SK-N-SH (cell line): ENCODE measurements around the gene EEF1AKMT3. TPM values are rescaled to one million over a fixed set of nuclear protein-coding genes. Genes with fewer than 3 reads are reported as not detected.

Experiments used
- CTCF ChIA-PET: fragments of 300-600, 350-600 bp; formaldehyde crosslinking; extraction: SDS; loops from one replicate; lab custom pipeline; 2021; lab: Yijun Ruan, JAX
- POLR2A ChIA-PET: fragments of 350-600 bp; sonication (Branson Sonifier 250); formaldehyde crosslinking; extraction: SDS; loops from one replicate; lab custom pipeline; 2020; ENCODE audit warnings: antibody characterized with exemption, inconsistent platforms; lab: Yijun Ruan, JAX
- DNase-seq: peaks from one replicate; pipeline ENCODE4 v3.0.0; 2012
- H2AFZ ChIP-seq: fragments of 200-600 bp; sonication (generic); 2 replicates; pipeline ENCODE4 v1.8.1; 2016; ENCODE audit warnings: antibody characterized with exemption, mild to moderate bottlenecking, low read depth
- H3F3A ChIP-seq: fragments of 200-600 bp; sonication (generic); replicated peaks from 2 replicates; pipeline ENCODE3; 2016; ENCODE audit warnings: antibody characterized with exemption, mild to moderate bottlenecking; ENCODE audit not compliant: insufficient read depth
- H3K27ac ChIP-seq, 2 experiments: fragments of 200-500 bp in 1 of 2; fragments of 200-600 bp in 1 of 2; sonication (Bioruptor generic) in 1 of 2; sonication (generic), shearing (Covaris generic) in 1 of 2; 2 replicates each; pipeline versions ENCODE4 v1.5.1 to v1.6.1; 2014 to 2016; ENCODE audit warnings: low read depth in 2 of 2, inconsistent platforms in 1 of 2, low read length in 1 of 2, mild to moderate bottlenecking in 1 of 2, mixed read lengths in 1 of 2
- H3K27me3 ChIP-seq: fragments of 200-600 bp; sonication (generic), shearing (Covaris generic); 2 replicates; pipeline ENCODE4 v1.6.1; 2016; ENCODE audit warnings: mixed run types; ENCODE audit not compliant: insufficient read depth
- H3K36me3 ChIP-seq, 2 experiments: fragments of 200-500 bp in 1 of 2; fragments of 200-600 bp in 1 of 2; sonication (Bioruptor generic) in 1 of 2; sonication (generic) in 1 of 2; replicated peaks in 1 of 2; 2 replicates each; pipeline versions ENCODE3 to v1.5.1; 2014 to 2016; ENCODE audit warnings: low read length in 1 of 2, mild to moderate bottlenecking in 1 of 2; ENCODE audit not compliant: insufficient read depth in 2 of 2, control insufficient read depth in 1 of 2
- H3K4me1 ChIP-seq, 2 experiments: fragments of 200-500 bp in 1 of 2; fragments of 200-600 bp in 1 of 2; sonication (Bioruptor generic) in 1 of 2; sonication (generic), shearing (Covaris generic) in 1 of 2; 2 replicates each; pipeline versions ENCODE4 v1.5.1 to v1.6.1; 2014 to 2016; ENCODE audit warnings: low read depth in 1 of 2, low read length in 1 of 2, mixed run types in 1 of 2; ENCODE audit not compliant: insufficient read depth in 2 of 2, control insufficient read depth in 1 of 2
- H3K4me2 ChIP-seq: fragments of 200-600 bp; sonication (generic), shearing (Covaris generic); 2 replicates; pipeline ENCODE4 v1.6.1; 2017; ENCODE audit warnings: mixed run types
- H3K4me3 ChIP-seq, 2 experiments: fragments of 200-500 bp in 1 of 2; fragments of 200-600 bp in 1 of 2; sonication (Bioruptor generic) in 1 of 2; sonication (generic), shearing (Covaris generic) in 1 of 2; 2 replicates each; pipeline versions ENCODE4 v1.5.1 to v1.8.1; 2014 to 2016; ENCODE audit warnings: low read depth in 2 of 2, inconsistent platforms in 1 of 2, low read length in 1 of 2, mild to moderate bottlenecking in 1 of 2, mixed read lengths in 1 of 2, moderate library complexity in 1 of 2
- H3K79me2 ChIP-seq: fragments of 200-600 bp; sonication (generic); 2 replicates; pipeline ENCODE4 v1.8.1; 2017; ENCODE audit warnings: mild to moderate bottlenecking; ENCODE audit not compliant: insufficient read depth
- H3K9ac ChIP-seq: fragments of 200-600 bp; sonication (generic); 2 replicates; pipeline ENCODE4 v1.6.1; 2017; ENCODE audit warnings: mixed run types
- H3K9me2 ChIP-seq: fragments of 200-600 bp; sonication (generic); 2 replicates; pipeline ENCODE4 v1.6.1; 2017; ENCODE audit warnings: mixed run types
- H3K9me3 ChIP-seq: fragments of 200-600 bp; sonication (generic); 2 replicates; pipeline ENCODE4 v1.6.1; 2017; ENCODE audit warnings: mixed run types, mild to moderate bottlenecking, moderate library complexity
- H4K20me1 ChIP-seq: fragments of 200-600 bp; sonication (generic); 2 replicates; pipeline ENCODE4 v1.6.1; 2017; ENCODE audit warnings: mild to moderate bottlenecking, mixed run types; ENCODE audit not compliant: insufficient read depth
- EP300 ChIP-seq, 2 experiments: IDR thresholded peaks; 2 replicates each; pipeline versions ENCODE4 v1.4.0 to v1.6.1; 2012; ENCODE audit warnings: borderline replicate concordance in 1 of 2, low read depth in 1 of 2, low read length in 1 of 2
- FOSL2 ChIP-seq: IDR thresholded peaks from 2 replicates; pipeline ENCODE4 v1.4.0; 2012; ENCODE audit warnings: low read depth, mild to moderate bottlenecking, moderate library complexity, borderline replicate concordance
- FOXJ3 ChIP-seq: sonication (generic); formaldehyde crosslinking; IDR thresholded peaks from 2 replicates; pipeline ENCODE4 v1.5.1; 2020; ENCODE audit warnings: mild to moderate bottlenecking, missing genetic modification reagents
- FOXM1 ChIP-seq: IDR thresholded peaks from 2 replicates; pipeline ENCODE4 v1.4.0; 2012; ENCODE audit warnings: low read depth, mild to moderate bottlenecking
- GATA2 ChIP-seq: sonication (generic); formaldehyde crosslinking; IDR thresholded peaks from 2 replicates; pipeline ENCODE4 v1.5.0; 2020; ENCODE audit warnings: mild to moderate bottlenecking, missing genetic modification reagents
- IRF3 ChIP-seq: fragments of 150-350 bp; IDR thresholded peaks from 2 replicates; pipeline ENCODE4 v1.6.1; 2016; ENCODE audit warnings: mild to moderate bottlenecking, low read depth, low read length
- MXI1 ChIP-seq: IDR thresholded peaks from 2 replicates; pipeline ENCODE4 v1.6.1; 2012; ENCODE audit warnings: mild to moderate bottlenecking, low read depth, low read length, improper control_type of control experiment
- RAD21 ChIP-seq: IDR thresholded peaks from 2 replicates; pipeline ENCODE4 v1.6.1; 2012; ENCODE audit warnings: mild to moderate bottlenecking, low read length
- RCOR1 ChIP-seq: fragments of 150-350 bp; IDR thresholded peaks from 2 replicates; pipeline ENCODE4 v1.6.1; 2017; ENCODE audit warnings: antibody characterized with exemption, low read length
- RFX5 ChIP-seq: IDR thresholded peaks from 2 replicates; pipeline ENCODE4 v1.6.1; 2012; ENCODE audit warnings: mild to moderate bottlenecking, improper control_type of control experiment, low read length
- SIN3A ChIP-seq: IDR thresholded peaks from 2 replicates; pipeline ENCODE4 v1.6.1; 2012; ENCODE audit warnings: low read depth, mild to moderate bottlenecking, low read length, moderate library complexity, borderline replicate concordance
- SMC3 ChIP-seq: IDR thresholded peaks from 2 replicates; pipeline ENCODE4 v1.6.1; 2012; ENCODE audit warnings: low read depth, low read length, improper control_type of control experiment
- USF1 ChIP-seq: IDR thresholded peaks from 2 replicates; pipeline ENCODE4 v1.4.0; 2012; ENCODE audit warnings: low read depth, borderline replicate concordance
- YY1 ChIP-seq: IDR thresholded peaks from 2 replicates; pipeline ENCODE4 v1.4.0; 2012; ENCODE audit warnings: low read depth, mild to moderate bottlenecking
- ZBTB33 ChIP-seq: IDR thresholded peaks from 2 replicates; pipeline ENCODE4 v1.4.0; 2012; ENCODE audit warnings: low read depth, borderline replicate concordance
- WGBS: methylation state at CpG from one replicate; pipeline ENCODE4 v1.1.6; 2017; ENCODE audit warnings: low lambda C conversion rate; 5-methylcytosine and 5-hydroxymethylcytosine counted together
- polyA plus RNA-seq, 3 experiments: library from polyadenylated mRNA; depleted of rRNA; stranded (reverse); fragments of >200 nt; gene quantifications; 2 replicates each; pipeline ENCODE4 v1.2.3, GENCODE V29; 2012

The EEF1AKMT3 gene
- polyA plus RNA-seq, 1 of the 3 experiments (the other 2 are of a cell fraction): 10.3 TPM

GRCh38 chr12:57826966-57827365, 54.6 kb downstream of the EEF1AKMT3 start:
- Histone ChIP-seq H3K27ac (no peak overlapping the region), H3F3A (peaks cover 4% of the 10 kb centered on the region), H3K9me3 (no peaks in the 10 kb centered on the region), H3K4me2 (no peak overlapping the region), H4K20me1 (peaks cover 77% of the 10 kb centered on the region), H3K9me2 (no peaks in the 10 kb centered on the region), H2AFZ (no peak overlapping the region), H3K36me3 (peaks cover 55 to 70% of the 10 kb centered on the region in 2 experiments), H3K4me3 (no peak overlapping the region), H3K79me2 (peaks cover 60% of the 10 kb centered on the region), H3K4me1 (peaks cover 5 to 6% of the 10 kb centered on the region in 2 experiments; a peak in 2 of 4 replicates), H3K9ac (no peak overlapping the region), H3K27me3 (no peaks in the 10 kb centered on the region)
- POLR2A ChIA-PET: no interaction called here
- CTCF ChIA-PET: interaction anchor here (0.7 to 4.3 kb wide), 6 partner anchors 12 to 116 kb away, joined by 3 to 34 read pairs (median 5); no protein-coding TSS in a partner anchor
- 53% methylated on average over 1 of the region's 1 CpG for WGBS
- TF ChIP-seq ZBTB33 (no peak), SMC3 (no peak), SIN3A (no peak), FOXM1 (no peak)
- DNase-seq: no peak

GRCh38 chr12:57829025-57829777, 56.8 kb downstream of the EEF1AKMT3 start:
- H3K9ac ChIP-seq: no peak overlapping the region
- peaks cover 14 to 25% of the 10 kb centered on the region in 2 experiments; a peak in 3 of 4 replicates for H3K4me1 ChIP-seq
- peaks cover 10% of the 10 kb centered on the region for H3F3A ChIP-seq
- no peaks in the 10 kb centered on the region for H3K9me3 ChIP-seq
- no peak for TF ChIP-seq YY1
- no peak for TF ChIP-seq FOXJ3 (CRISPR knock-in tag)
- no peak for TF ChIP-seq USF1
- no peak for TF ChIP-seq GATA2 (CRISPR knock-in tag)
- no peak for TF ChIP-seq FOSL2
- no peak for TF ChIP-seq RAD21
- TF ChIP-seq MXI1: no peak
- no peak for TF ChIP-seq EP300 (IDR thresholded peaks at IDR 0.05; ENCODE audit: borderline replicate concordance in 1 of 2, low read depth in 1 of 2, low read length in 1 of 2)
- no peak for TF ChIP-seq RFX5
- TF ChIP-seq SMC3: no peak
- no peak for TF ChIP-seq RCOR1
- TF ChIP-seq IRF3: no peak
- WGBS: 95% methylated on average over 10 of the region's 10 CpGs
- H3K27me3 ChIP-seq: no peaks in the 10 kb centered on the region
- peaks cover 82% of the 10 kb centered on the region for H3K79me2 ChIP-seq
- H2AFZ ChIP-seq: no peak overlapping the region
- no peak overlapping the region for H3K4me2 ChIP-seq
- peaks cover 48 to 50% of the 10 kb centered on the region in 2 experiments for H3K36me3 ChIP-seq
- no peak for DNase-seq
- H4K20me1 ChIP-seq: peaks cover 95% of the 10 kb centered on the region
- no peaks in the 10 kb centered on the region for H3K9me2 ChIP-seq
- H3K4me3 ChIP-seq: no peak overlapping the region
- H3K27ac ChIP-seq: no peak overlapping the region
- ChIA-PET POLR2A (no interaction called here), CTCF (interaction anchor here (0.6 to 4.3 kb wide), 12 partner anchors 12 to 154 kb away, joined by 3 to 34 read pairs (median 6); no protein-coding TSS in a partner anchor)
